ENCODE measurements around the gene VASH2.
"Not testable (repeated sequence)": the region's sequence is repeated elsewhere in the genome, so short reads cannot be mapped to it uniquely, and the experiment has no call there.

VASH2 gene

DNA sequence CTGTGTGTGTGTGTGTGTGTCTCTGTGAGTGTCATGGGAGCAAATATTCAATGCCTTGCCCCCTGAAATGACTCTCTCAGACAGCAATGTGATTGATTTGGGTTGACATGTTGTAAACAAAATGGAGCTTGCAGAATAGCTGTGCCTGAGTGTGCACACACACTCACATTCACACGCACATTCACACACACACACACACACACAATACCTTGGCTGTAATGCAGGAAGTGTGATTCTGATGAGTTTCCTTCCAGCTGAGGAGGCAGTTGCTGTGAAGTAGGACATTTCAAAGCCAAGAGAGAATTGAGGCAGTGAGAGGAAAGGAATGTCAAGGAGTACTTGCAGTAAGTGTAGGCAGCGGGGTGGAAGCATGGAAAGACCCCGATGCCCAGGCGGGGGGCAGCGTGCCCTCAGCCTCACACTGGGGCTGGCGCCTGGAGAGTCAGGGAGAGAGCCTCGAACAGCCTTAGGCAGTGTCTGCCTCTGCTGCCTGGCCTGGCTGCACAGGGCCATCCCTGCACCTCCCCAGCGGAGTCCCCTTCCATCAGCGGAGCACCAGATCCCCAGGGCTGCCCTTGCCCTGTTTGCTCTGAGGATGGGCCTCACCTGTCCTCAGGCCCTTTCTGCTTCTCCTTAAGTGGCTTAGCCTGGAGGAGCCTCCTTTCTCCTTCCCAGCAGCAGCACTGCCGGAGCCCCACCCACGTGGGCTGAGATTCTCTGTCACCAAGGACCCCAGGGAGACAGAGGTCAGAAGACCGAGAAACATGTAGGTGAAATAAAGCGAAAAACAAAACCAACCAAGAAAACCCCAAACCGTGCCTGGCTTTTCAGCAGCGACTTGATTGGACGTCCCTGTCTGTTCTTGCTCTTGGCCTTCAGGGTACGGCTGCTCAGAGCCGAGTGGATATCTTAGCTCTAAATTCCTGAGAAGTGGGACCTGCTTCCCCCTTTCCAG, 9.2 kb downstream of the VASH2 start:
- no peak for DNase-seq

DNA sequence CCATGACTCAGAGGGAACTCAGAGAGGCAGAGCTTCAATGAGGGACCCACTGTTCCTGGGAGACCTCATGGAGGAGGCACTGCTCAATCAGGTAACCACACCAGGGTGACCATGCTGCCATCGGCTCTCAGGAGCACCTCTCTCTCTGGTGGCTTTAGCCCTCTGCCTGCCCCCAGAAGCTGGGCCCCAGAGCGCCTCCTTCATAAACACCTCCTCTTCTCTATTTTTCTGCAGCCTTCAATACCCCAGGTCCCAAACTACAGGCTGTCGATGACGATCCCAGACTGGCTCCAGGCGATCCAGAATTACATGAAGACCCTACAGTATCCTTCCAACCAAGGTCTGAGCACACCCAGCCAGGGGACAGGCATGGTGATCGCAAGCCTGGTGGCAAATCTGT, 10.6 kb downstream of the VASH2 start:
- DNase-seq, result no peak

DNA sequence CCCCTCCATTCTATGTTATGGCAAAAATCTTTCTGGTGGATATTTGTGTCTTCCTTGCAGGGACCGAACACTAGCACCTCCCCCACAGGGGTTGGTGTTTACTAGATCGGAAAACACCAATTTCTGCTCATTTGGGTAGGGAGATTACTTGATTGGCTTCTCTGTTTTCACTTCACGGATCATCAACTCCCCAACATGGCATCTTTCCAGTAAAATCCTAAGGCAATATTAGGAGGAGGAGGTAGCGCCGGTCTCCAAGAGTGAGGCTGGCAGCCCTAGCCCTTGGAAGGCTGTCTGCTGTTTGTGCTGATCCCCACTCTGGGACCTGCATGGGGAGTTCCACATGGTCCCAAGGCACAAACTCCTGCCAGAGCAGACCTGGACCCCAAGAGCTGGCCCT, 12.2 kb downstream of the VASH2 start:
- DNase-seq, result no peak

DNA sequence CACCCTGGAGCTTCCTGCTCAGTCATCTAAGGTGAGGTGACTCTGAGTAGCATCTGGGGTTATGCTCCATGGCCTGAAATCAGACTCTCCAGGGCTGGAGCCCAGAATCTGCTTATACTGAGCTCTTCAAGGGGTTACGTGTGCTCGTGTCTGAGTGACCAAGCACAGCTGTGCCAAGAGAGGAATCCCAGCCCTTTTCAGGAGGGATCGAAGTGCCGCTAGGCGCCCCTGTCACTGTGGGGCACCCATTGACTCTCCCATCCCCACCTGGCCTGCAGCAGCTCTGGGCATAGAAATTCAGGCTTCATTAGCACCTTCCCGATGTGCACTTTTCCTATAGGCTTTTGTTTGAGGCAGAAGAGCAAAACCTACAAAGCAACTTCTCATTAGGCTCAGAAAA, 13.8 kb downstream of the VASH2 start:
- DNase-seq, result no peak

DNA sequence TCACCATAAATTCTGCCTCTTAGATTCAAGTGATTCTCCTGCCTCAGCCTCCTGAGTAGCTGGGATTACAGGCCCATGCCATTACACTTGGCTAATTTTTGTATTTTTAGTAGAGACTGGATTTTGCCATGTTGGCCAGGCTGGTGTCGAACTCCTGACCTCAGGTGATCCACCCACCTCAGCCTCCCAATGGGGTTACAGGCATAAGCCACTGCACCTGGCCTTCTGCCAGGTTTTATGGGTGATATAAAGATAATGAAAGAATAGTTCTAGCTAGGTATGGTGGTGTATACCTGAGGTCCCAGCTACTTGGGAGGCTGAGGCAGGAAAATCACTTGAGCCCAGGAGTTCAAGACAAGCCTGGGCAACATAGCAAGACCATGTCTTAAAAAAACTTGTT, 14.7 kb downstream of the VASH2 start:
- not testable (repeated sequence) for DNase-seq

DNA sequence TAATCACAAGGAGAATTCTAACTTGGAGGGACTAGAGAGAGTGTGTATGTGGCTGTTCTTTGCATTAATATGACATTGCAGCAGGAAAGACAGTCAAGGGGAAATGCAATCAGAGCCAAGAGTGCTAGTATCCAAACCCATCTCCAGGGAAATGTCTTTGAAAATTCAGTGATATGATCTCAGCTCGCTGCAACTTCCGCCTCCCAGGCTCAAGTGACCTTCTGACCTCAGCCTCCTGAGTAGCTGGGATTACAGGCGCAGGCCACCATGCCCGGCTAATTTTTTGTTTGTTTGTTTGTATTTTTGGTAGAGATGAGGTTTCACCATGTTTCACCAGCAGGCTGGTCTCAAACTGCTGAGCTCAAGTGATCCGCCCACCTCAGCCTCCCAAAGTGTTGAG, 16.3 kb downstream of the VASH2 start:
- no peak for DNase-seq

DNA sequence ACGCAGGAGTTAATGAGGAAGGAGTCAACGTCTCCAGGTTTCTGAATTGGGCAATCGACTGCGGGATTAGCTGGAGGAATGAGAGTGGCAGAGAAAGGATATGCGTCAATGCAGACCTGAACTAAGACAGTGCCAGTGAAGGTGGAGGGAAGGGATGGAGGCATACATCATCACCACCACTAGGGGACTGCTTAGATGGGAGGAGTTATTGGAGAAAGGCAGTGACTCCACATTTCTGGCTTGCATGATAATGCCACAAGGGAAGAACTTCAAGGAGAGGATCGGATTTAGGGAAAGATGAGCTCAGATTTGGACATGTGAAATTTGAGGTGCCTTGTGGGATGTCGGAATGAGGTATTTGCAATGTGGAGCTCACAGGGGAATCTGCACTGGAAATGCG, 17.5 kb downstream of the VASH2 start:
- no peak for DNase-seq

DNA sequence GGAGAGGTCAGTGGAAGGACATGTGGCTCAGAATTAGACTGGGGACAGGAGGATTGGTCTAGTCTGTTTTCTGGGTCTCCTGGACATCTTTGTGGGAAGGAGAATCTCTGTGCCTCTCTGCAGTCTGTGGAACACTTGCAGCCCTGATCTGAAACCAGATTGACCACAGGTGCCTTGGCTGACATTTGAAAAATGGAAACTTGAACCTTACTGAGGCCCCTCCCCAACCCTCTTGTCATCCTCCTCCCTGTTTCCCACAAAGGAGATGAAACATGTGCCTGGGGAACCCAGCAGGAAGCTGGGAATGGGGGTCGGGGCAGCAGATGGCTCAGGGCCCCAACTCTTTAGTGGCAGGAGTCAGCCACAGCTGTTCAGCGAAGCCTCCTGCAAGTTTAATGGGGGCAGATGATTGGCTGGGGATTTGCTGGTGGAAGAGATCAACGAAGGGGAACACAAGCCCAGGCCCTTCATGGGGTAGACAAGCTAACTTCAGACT, 18.1 kb downstream of the VASH2 start:
- DNase-seq, result no peak

DNA sequence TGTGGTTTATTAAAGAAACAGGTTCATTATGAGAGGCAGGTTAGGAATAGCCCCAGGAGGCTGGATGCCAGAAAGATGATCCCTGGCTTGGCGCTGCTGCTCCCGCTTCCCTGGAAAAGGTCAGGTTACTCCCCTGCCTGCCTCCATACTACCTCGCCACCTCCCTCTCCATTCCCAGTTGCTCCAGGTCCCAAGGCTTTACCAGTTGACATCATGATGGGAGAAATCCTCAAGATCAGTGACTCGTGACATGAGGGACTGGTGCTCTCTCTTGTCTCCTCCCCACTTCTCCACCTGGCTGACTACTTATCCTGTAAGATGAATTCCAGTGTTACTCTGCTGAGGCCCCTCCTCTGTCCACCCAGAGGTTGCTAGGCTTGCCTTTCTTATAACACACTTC, 19.7 kb downstream of the VASH2 start:
- DNase-seq, result no peak

DNA sequence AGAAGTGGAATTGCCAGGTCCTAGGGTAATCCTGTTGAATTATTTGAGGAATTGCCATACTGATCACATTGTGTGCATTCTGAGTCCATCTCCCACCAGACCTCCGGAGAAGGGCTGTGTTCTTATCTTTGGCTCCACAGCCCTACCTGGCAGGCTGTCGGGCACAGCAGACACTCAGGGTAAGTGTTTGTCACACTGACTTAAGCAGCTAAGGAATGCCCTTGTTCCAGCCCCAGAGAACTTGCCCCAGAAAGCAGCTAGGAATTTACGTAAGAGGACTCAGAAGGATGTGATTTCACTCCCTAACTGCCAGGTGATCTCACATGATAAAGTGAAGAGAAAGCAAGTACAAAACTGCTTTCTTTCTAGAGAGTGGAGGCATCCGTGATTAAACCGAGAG, 21.0 kb downstream of the VASH2 start:
- no peak for DNase-seq

DNA sequence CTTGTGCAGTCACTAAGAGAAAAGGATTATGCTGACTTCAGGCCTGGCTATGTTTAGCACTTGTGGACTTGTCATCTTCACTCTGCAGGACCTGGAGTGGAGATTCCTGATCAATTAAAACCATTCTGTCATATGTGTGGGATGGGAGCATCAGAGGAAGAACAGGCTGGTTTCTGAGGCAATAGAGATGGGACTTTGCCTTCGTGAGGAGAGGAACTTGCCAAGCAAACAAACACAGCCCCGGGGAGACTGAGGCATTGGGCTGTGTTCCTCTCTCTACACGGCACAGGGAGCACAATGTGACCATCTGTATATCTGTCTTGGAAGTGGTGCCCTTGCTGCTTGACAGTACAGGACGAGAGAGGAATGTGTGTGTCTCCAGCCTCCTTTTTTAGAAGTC, 23.1 kb downstream of the VASH2 start:
- DNase-seq, result no peak

DNA sequence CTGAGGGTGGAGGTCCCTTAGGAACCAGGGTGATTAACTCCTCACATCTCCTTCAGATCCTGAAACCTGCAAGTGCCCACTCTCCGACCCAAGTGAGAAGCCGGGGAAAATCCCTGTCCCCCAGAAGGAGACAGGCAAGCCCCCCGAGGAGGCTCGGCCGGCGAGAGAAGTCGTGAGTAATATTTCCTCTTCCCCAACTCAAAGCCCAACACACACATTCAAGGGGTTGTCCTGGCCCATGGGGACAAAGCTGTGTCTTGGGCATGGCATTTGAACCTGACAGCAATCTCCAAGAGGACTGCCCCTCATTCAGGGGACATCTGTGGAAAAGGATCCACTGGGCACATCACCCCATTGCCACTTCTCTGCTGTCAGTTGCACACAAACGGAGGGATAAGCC, 23.6 kb downstream of the VASH2 start:
- no peak for DNase-seq

DNA sequence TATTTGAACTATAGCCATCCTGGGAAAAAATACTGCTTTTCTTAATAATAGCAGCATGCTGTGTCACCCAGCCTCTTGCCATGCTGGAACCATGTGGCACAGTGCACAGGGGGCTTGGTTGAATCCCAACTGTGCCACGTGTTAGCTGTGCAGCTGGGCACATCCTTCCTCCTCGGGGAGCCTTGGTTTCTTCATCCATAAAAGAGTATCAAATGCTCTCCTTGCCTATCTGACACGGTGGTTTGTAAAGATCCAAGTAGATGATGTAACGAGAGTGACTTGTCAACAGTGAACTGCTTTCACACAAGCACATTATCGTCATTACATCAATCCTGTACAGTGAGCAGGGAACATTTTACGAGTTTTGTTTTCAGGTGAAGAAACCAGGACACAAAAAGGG, 24.4 kb downstream of the VASH2 start:
- no peak for DNase-seq

DNA sequence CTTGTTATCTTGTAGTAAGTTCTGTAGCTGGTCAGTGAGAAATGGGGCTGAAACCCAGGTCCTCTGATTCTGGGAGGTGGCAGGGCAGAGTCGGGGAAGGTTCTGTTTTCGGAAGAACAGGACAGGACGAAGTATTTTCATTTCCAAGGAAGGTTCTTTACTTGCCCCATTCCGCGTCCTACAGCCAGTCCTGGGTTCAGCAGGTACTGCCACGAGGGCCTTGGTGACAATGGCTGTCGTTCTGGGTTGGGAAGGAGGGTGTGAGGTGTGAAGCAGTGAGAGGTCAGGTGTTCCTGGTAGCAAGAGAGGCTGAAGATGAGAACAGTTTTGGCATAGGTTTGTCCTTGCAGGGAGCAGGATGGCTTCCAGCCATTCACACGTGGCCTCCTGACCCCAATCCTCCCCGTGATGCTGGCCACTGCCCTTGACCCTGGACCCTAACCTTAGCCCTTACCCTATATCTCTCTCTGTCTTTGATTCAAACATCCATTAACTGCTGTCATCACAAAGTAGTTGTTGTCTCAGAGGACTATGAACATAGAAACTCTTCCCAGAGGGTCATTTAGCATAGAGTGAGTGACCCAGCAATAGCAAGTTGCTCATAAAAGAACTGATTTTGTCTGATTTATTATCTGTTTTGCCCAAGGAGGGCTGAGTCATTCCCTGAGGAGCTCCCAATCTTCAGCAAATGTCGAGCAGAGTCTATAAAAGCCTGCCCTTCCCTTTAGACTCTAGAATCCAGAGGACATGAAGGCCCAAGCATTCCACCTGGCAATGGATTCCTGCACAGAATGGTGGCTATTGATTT, 25.0 kb downstream of the VASH2 start:
- no peak for DNase-seq

DNA sequence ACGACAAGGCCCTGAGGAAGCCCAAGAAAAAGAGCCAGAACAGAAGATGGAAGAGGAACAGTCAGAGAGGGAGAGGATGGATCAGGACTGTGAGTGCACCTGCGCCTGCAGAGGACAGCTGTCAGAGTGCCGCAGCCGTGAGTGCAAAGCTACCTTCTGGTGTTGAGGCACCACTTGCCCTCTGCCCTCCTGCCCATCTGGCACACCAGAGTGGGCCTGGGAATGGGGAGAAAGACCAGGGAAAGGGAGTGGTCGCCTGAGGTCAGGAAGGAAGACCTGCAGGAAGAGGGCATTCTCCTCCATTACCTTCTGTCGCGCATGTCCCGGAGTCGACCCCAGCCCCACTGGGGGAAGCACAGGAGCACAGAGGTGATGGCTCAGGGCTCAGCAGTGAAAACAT, 26.2 kb downstream of the VASH2 start:
- DNase-seq, result no peak

DNA sequence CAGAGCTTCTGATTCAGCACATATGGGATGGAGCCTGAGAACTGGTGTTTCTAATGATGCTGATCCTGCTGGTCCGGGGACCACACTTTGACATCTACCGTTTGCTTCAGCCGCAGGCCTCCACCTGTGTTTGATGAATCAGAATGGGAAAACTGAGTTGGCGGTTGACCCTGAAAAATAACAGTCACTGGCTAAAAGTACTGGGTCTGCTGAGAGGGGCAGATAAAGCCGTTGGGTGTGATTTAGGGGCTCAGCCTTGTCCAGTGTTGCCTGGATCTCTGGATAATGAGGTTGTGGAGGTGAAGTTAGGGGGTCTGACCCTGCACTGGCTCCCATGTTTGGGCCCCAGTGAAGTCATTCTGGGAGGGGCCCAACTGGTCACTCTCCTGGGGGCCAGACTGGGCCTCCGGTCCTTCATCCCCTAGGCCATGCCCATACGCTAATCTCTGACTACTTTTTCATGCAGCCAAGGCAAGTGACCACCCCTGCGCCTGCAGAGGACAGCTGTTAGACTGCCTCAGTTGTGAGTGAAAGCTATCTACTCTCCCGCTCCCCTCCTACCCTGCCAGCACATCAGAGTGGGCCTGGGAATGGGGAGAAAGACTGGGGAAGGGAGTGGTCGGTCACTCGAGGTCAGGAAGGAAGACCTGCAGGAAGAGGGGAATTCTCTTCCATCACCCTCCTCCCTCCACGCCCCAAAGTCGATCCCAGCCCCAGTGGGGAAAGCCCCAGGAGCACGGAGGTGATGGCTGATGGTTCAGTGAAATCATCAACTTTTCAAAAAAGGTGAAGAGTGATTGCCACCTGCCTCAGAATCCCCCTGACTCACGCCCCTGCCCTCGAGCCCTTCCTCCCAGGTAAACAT, 27.7 kb downstream of the VASH2 start:
- no peak for DNase-seq

DNA sequence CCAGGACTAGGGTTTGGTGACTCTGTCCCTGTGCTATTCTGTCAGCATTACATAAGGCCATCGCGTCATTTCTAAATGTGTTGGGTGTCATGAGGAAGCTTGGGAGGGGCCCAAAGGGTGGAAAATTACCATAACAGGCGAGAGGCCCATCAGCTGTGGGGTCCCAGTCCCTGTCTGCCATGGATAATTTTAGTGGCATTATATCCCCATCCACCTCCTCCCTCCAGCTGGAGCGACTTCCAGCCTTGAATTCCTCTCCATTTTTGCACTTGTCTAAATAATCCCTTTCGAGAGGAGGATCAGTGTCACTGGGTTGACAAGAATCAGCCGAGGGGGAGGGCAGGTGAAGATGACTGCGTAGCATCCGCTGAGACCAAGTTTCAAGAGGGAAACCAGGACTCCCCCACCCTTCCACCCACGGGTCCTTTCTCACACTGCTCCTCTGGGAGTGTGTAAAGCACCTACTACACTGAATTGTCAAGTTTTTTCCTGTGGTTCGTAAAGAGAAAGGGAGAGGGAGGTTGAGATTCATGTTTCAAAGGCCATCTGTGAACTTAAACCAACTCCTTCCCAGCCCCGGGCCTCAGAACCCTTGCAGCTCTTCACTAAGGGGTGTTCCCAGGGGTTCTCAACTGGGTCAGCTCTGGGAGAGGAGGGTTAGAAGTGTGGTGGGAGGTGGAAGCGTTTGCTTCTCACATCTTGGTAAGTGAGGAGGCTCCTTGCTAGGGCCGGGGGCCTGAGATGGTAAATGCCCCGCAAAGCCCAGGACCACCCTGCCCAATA, 29.2 kb downstream of the VASH2 start:
- DNase-seq, result peak; percentile 18

DNA sequence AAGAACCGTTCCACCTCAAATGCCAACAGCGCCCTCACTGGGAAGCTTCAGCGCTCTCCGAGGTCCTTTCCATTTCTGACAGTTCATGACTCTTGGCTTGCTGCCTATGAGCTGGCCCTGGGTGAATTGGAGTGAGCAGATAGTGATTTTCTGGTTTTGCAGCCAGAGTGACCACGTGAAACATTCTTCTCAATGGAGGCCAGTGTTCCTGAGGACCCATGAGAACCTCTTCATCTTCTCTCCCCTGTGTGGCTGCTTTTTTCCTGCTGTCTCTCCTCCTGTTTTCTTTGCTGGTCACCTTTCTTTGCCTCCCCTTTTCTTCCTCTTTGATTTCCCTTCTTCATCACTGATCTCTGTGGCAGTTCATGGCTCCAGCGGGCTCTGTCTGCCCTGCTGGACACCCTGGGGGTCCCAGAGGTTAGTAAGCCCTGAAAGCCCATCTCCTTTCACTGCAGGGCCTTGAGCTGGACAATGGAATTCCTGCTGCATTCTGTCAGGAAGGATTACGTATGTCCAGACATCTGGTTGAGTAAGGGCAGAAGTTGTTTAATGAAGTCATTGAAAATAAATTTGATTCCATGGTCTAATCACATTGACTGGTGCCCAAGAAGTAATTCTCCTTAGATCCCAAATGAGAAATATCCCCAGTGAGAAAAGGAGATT, 29.9 kb downstream of the VASH2 start:
- no peak for DNase-seq

DNA sequence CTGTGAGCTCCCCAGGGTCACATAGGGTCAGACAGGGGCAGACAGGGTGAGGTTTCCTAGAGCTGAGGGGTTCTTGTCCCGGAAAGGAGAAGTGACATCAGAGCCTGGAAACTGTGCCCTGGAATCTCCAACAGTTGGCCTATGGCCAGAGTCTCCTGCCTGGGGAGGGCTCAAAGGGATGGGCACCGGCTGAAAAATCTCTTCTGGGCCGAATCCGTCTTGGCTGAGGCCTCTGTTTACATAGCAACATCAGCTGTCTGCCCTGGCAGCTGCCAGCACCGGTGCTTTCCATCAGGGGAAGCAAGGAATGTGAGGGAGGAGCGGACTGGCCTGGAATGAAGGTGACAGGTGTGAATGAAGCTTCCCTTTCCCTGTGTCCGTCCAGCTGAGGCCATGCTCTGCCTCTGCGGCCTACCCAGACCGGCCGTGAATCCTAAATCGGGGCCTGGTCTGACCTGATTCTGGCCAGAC, 30.7 kb downstream of the VASH2 start:
- no peak for DNase-seq

DNA sequence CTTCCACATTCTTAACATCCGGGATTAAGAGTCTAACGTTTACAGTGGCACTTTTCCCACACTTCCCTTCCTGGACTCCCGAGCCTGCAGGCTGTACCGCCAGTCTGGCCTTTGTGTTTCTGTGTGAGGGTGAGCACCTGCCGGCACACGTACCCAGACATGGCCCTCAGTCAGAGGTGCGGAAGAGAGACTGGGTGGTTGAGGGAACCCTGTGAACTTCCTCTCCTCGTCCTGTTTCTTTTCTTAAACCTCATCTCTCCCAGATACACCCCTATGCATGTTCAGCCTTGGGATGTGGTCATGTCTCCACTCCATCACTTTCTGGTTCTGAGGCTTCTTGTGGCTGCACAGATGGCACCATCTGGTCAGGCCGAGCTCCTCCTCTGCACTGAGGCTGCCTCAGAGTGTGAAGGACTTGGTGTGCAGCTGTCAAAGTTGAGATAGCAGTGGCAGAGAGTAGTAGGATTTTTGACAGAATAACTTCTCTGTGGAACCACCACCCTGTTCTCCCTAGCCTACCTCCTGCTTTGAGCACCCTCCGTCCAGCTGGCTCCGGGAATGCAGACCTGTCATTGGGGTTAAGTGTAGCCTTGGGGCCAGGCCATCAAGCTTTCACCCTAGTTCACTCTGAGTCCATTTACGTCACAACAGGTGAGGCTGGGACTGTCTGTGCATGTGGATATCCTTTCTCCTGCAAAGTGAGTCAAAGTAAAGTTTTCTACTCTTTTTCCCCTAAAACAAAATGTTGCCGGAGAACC, 31.4 kb downstream of the VASH2 start:
- DNase-seq, result no peak
